Measurements from ENCODE around the gene MAP3K4.

DNA sequence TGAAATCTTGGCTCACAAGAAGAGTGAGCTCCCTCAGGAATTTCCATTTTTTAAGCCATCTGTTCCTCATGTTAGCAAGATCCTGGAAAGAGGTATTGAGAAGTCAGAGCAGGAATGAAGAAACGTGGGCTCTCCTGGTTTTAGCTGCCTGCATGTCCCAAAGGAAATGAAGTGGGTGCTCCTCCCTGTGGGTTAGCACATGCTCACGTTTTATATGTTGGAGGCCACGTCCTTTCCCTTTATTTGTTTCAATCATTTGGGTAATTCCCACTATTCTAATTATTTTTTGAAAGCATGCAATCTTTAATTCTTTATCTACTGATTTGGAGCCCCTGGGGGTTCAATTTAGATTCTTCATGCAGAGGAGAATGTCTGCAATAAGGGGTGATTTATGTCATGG is 4.3 kb upstream of the MAP3K4 start:
- TF ChIP-seq, protein P1, sequence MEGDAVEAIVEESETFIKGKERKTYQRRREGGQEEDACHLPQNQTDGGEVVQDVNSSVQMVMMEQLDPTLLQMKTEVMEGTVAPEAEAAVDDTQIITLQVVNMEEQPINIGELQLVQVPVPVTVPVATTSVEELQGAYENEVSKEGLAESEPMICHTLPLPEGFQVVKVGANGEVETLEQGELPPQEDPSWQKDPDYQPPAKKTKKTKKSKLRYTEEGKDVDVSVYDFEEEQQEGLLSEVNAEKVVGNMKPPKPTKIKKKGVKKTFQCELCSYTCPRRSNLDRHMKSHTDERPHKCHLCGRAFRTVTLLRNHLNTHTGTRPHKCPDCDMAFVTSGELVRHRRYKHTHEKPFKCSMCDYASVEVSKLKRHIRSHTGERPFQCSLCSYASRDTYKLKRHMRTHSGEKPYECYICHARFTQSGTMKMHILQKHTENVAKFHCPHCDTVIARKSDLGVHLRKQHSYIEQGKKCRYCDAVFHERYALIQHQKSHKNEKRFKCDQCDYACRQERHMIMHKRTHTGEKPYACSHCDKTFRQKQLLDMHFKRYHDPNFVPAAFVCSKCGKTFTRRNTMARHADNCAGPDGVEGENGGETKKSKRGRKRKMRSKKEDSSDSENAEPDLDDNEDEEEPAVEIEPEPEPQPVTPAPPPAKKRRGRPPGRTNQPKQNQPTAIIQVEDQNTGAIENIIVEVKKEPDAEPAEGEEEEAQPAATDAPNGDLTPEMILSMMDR (IDR thresholded peaks at IDR 0.05), result no peak
- no peak for TF ChIP-seq POLR2A (IDR thresholded peaks at IDR 0.05)
- no peak for TF ChIP-seq POLR2AphosphoS5 (IDR thresholded peaks at IDR 0.05)
